Inflammatory macrophage (primary cell): Measurements from ENCODE around the gene XCR1.
"Not testable (repeated sequence)": the region's sequence is repeated elsewhere in the genome, so short reads cannot be mapped to it uniquely, and the experiment has no call there.

Experiments used
- DNase-seq, 2 donors: peaks; one replicate each; pipeline ENCODE4 v3.0.0-alpha.2; 2020 to 2022
- total RNA-seq, 18 experiments: gene quantifications; one replicate each; lab custom pipeline; 2026; ENCODE audit warnings: mixed read lengths in 6 of 18, inconsistent platforms in 2 of 18; lab: John Stamatoyannopoulos, UW

Gene XCR1
- 0 to 2.5 (median 0.12) reads per million in 18 experiments for total RNA-seq

GRCh38 chr3:46027021-46027705 lies at the start of gene XCR1:
TSS of gene XCR1 (minus strand) at chr3:46027483. CDS start at chr3:46021947, 5,536 bp downstream.
- no peak for DNase-seq

- DNase-seq: peak; percentile 45 to 50
These were observed 49.3 kb upstream of the XCR1 start for GRCh38 chr3:46076606-46077005.

GRCh38 chr3:46075816-46076215 lies 48.5 kb upstream of the XCR1 start:
- DNase-seq: no peak

- DNase-seq: no peak
These were observed 44.1 kb upstream of the XCR1 start for GRCh38 chr3:46071222-46071858.

GRCh38 chr3:46070595-46071093 lies 43.4 kb upstream of the XCR1 start:
- no peak for DNase-seq

- no peak for DNase-seq
These were observed 41.2 kb upstream of the XCR1 start for GRCh38 chr3:46068501-46068900.

- no peak for DNase-seq
These were observed 40.1 kb upstream of the XCR1 start for GRCh38 chr3:46067401-46067800.

GRCh38 chr3:46065750-46066256 lies 38.5 kb upstream of the XCR1 start:
- DNase-seq: no peak

GRCh38 chr3:46065294-46065705 lies 38.0 kb upstream of the XCR1 start:
- DNase-seq: no peak

GRCh38 chr3:46062679-46063078 lies 35.4 kb upstream of the XCR1 start:
- DNase-seq: no peak

GRCh38 chr3:46061887-46062286 lies 34.6 kb upstream of the XCR1 start:
- DNase-seq: no peak

- DNase-seq: no peak
These were observed 33.9 kb upstream of the XCR1 start for GRCh38 chr3:46061108-46061720.

GRCh38 chr3:46060551-46060950 lies 33.3 kb upstream of the XCR1 start:
- DNase-seq: no peak

- peak; percentile 78 to 88 for DNase-seq
These were observed 32.1 kb upstream of the XCR1 start for GRCh38 chr3:46059432-46059831.

- DNase-seq: no peak
These were observed 31.7 kb upstream of the XCR1 start for GRCh38 chr3:46058981-46059380.

GRCh38 chr3:46057716-46058115 lies 30.4 kb upstream of the XCR1 start:
- DNase-seq: no peak

GRCh38 chr3:46056686-46057085 lies 29.4 kb upstream of the XCR1 start:
- no peak for DNase-seq

GRCh38 chr3:46053761-46054515 lies 26.7 kb upstream of the XCR1 start:
- peak; percentile 26 to 35 for DNase-seq

GRCh38 chr3:46053265-46053664 lies 26.0 kb upstream of the XCR1 start:
- DNase-seq: not testable (repeated sequence)

GRCh38 chr3:46052531-46052930 lies 25.2 kb upstream of the XCR1 start:
- no peak for DNase-seq

GRCh38 chr3:46049093-46049492 lies 21.8 kb upstream of the XCR1 start:
- DNase-seq: no peak

- DNase-seq: not testable (repeated sequence)
These were observed 18.9 kb upstream of the XCR1 start for GRCh38 chr3:46046231-46046630.

GRCh38 chr3:46038916-46039315 lies 11.6 kb upstream of the XCR1 start:
- DNase-seq: no peak
